Esophagus muscularis mucosa (tissue), 4 donors: Measurements from ENCODE around the gene NLRC3.

ENCODE experiments used
- EP300 ChIP-seq: sonication (generic); formaldehyde crosslinking; IDR thresholded peaks from one replicate; pipeline ENCODE4 v1.6.1; 2017; ENCODE audit warnings: antibody characterized with exemption
- POLR2A ChIP-seq: fragments of 450-650 bp; IDR thresholded peaks from one replicate; pipeline ENCODE4 v1.6.1; 2017; ENCODE audit warnings: antibody characterized with exemption, moderate library complexity, mild to moderate bottlenecking, low read depth
- POLR2AphosphoS5 ChIP-seq, 2 donors: sonication (generic); formaldehyde crosslinking; IDR thresholded peaks; one replicate each; pipeline ENCODE4 v1.6.1; 2017; ENCODE audit warnings: antibody characterized with exemption in 2 of 2
- TF ChIP-seq, protein P1 (sequence below), 3 experiments: fragments of 200-600 bp in 2 of 3; fragments of 450-650 bp in 1 of 3; sonication (generic) in 2 of 3; IDR thresholded peaks; one replicate each; pipeline ENCODE4 v1.5.1; 2017 to 2019; ENCODE audit warnings: antibody characterized with exemption in 3 of 3, mild to moderate bottlenecking in 2 of 3, moderate library complexity in 1 of 3

DNA sequence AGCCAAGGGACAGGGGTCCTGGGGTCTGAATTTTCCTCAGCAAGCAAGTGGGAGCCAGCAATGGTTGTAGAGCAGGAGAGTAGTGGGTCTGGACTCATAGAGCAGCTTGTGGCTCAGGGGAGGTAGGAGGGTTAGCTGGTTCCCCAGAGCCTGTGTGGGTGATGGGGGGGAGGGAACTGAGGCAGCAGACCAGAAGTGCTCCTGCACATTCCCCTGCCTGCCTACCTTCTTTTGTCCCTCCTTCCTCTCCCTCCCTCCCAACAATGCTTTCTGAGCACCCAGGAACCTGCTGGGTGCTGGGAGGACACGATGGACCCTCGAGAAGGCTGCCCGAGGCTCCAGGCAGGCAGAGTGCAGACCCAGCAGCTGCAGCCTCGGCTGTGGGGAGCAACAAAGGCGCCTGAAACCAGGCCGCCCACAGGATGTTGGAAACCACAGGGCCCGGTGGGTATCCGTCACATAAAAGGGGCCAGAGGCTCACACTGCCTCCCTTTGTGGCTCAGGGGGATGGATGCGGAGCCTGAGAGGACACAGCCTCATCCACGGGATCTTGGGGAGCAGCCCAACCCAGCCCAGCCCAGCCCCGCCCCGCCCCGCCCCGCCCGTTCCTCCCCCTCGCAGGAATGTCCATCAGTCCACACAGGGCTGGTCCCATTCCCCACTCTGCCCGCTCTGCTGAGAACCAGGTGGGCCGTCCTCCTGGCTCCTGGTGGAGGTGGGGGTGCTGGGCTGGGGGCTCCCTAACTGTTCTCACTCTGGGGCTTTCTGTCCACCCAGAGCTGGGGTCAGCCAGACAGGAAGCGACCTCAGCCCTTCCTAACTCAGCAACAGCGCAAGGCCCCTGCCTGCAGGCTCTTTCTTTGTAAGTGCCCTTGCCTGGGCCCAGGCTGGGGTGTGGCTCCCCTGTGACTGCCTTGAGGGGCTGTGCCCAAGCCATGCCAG, 1.7 kb upstream of the NLRC3 start:
- TF ChIP-seq, protein P1, sequence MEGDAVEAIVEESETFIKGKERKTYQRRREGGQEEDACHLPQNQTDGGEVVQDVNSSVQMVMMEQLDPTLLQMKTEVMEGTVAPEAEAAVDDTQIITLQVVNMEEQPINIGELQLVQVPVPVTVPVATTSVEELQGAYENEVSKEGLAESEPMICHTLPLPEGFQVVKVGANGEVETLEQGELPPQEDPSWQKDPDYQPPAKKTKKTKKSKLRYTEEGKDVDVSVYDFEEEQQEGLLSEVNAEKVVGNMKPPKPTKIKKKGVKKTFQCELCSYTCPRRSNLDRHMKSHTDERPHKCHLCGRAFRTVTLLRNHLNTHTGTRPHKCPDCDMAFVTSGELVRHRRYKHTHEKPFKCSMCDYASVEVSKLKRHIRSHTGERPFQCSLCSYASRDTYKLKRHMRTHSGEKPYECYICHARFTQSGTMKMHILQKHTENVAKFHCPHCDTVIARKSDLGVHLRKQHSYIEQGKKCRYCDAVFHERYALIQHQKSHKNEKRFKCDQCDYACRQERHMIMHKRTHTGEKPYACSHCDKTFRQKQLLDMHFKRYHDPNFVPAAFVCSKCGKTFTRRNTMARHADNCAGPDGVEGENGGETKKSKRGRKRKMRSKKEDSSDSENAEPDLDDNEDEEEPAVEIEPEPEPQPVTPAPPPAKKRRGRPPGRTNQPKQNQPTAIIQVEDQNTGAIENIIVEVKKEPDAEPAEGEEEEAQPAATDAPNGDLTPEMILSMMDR (IDR thresholded peaks at IDR 0.05): no peak
- TF ChIP-seq POLR2A: no peak
- TF ChIP-seq POLR2AphosphoS5 (IDR thresholded peaks at IDR 0.05): no peak
- TF ChIP-seq EP300: no peak
